Loucy (cell line): ENCODE measurements around the gene CNOT8.

Experiments used
- H2AFZ ChIP-seq: fragments of 200-600 bp; sonication (generic); 2 replicates; pipeline ENCODE4 v1.6.0; 2016; ENCODE audit warnings: antibody characterized with exemption, mild to moderate bottlenecking, low read length, moderate library complexity
- H3F3A ChIP-seq: fragments of 200-600 bp; 2 replicates; pipeline ENCODE4 v1.6.0; 2016; ENCODE audit warnings: antibody characterized with exemption, low read depth, mild to moderate bottlenecking
- H3K27me3 ChIP-seq: fragments of 200-600 bp; sonication (generic); 2 replicates; pipeline ENCODE4 v1.6.1; 2014; ENCODE audit warnings: low read length, mild to moderate bottlenecking; ENCODE audit not compliant: insufficient read depth, poor library complexity, severe bottlenecking
- H3K36me3 ChIP-seq: fragments of 200-600 bp; sonication (generic); 2 replicates; pipeline ENCODE4 v1.6.1; 2016; ENCODE audit warnings: low read length; ENCODE audit not compliant: insufficient read depth
- H3K4me1 ChIP-seq: fragments of 200-600 bp; sonication (generic); 2 replicates; pipeline ENCODE4 v1.5.1; 2014; ENCODE audit warnings: low read length, mild to moderate bottlenecking; ENCODE audit not compliant: insufficient read depth, poor library complexity, severe bottlenecking
- H3K4me2 ChIP-seq: fragments of 200-600 bp; sonication (generic); 2 replicates; pipeline ENCODE4 v1.6.0; 2014; ENCODE audit warnings: antibody characterized with exemption, low read length, low read depth, mild to moderate bottlenecking; ENCODE audit not compliant: poor library complexity, severe bottlenecking
- H3K4me3 ChIP-seq: fragments of 200-600 bp; sonication (generic); 2 replicates; pipeline ENCODE4 v1.5.1; 2014; ENCODE audit warnings: low read length, mild to moderate bottlenecking, mixed read lengths; ENCODE audit not compliant: poor library complexity, severe bottlenecking
- H3K79me2 ChIP-seq: fragments of 200-600 bp; sonication (generic); 2 replicates; pipeline ENCODE4 v1.6.1; 2014; ENCODE audit warnings: low read length; ENCODE audit not compliant: insufficient read depth
- H3K9ac ChIP-seq: fragments of 200-600 bp; sonication (generic); 2 replicates; pipeline ENCODE4 v1.6.0; 2014; ENCODE audit warnings: mild to moderate bottlenecking, low read depth, low read length, moderate library complexity; ENCODE audit not compliant: poor library complexity, severe bottlenecking
- H3K9me2 ChIP-seq: fragments of 200-600 bp; sonication (generic); replicated peaks from 2 replicates; pipeline ENCODE4 v1.6.1; 2016; ENCODE audit warnings: low read depth, low read length, mixed read lengths
- H3K9me3 ChIP-seq: fragments of 200-600 bp; sonication (generic); 2 replicates; pipeline ENCODE4 v1.6.1; 2014; ENCODE audit warnings: mild to moderate bottlenecking, antibody characterized with exemption, low read length, low read depth; ENCODE audit not compliant: insufficient read depth
- H4K20me1 ChIP-seq: fragments of 200-600 bp; sonication (generic); 2 replicates; pipeline ENCODE4 v1.6.0; 2014; ENCODE audit warnings: antibody characterized with exemption, low read length, mild to moderate bottlenecking; ENCODE audit not compliant: insufficient read depth, poor library complexity, severe bottlenecking
- EZH2phosphoT487 ChIP-seq: fragments of 200-600 bp; IDR thresholded peaks from 2 replicates; pipeline ENCODE4 v1.6.1; 2018; ENCODE audit warnings: antibody characterized with exemption, mild to moderate bottlenecking, moderate library complexity, borderline replicate concordance
- TF ChIP-seq, protein P1 (sequence below): fragments of 200-600 bp; sonication (generic); conservative IDR thresholded peaks from 2 replicates; pipeline ENCODE4 v1.5.1; 2014; ENCODE audit warnings: mild to moderate bottlenecking, antibody characterized with exemption, low read length

CNOT8 gene

DNA sequence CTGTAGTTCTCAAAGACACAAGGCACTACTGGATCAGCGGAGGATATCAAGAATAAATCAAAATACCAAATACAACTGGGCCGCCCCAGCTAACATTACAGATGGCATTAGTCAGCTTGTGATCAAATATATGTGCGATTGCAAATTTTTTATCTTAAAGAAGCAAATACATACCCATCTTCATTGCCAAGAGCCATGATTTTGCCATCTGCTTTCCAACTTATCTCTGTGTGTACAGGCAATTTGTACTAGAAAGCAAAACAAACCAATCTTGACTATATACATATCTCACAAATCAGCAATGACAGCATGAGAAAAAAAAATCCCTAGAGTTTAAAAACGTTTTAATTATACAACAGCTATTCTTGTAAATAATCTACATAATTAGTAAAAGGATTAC, 59.3 kb downstream of the CNOT8 start:
- Histone ChIP-seq H2AFZ (no peak overlapping the region), H3K4me1 (no peaks in the 10 kb centered on the region), H3K9me3 (no peaks in the 10 kb centered on the region), H3K4me3 (no peak overlapping the region), H3K9ac (no peak overlapping the region), H3F3A (no peaks in the 10 kb centered on the region), H4K20me1 (no peaks in the 10 kb centered on the region), H3K36me3 (peaks cover 6% of the 10 kb centered on the region; the same call in 1 of the 2 replicates), H3K4me2 (no peak overlapping the region), H3K79me2 (no peaks in the 10 kb centered on the region), H3K9me2 (no peaks in the 10 kb centered on the region), H3K27me3 (no peaks in the 10 kb centered on the region)
- TF ChIP-seq EZH2phosphoT487 = no peak
- TF ChIP-seq, protein P1, sequence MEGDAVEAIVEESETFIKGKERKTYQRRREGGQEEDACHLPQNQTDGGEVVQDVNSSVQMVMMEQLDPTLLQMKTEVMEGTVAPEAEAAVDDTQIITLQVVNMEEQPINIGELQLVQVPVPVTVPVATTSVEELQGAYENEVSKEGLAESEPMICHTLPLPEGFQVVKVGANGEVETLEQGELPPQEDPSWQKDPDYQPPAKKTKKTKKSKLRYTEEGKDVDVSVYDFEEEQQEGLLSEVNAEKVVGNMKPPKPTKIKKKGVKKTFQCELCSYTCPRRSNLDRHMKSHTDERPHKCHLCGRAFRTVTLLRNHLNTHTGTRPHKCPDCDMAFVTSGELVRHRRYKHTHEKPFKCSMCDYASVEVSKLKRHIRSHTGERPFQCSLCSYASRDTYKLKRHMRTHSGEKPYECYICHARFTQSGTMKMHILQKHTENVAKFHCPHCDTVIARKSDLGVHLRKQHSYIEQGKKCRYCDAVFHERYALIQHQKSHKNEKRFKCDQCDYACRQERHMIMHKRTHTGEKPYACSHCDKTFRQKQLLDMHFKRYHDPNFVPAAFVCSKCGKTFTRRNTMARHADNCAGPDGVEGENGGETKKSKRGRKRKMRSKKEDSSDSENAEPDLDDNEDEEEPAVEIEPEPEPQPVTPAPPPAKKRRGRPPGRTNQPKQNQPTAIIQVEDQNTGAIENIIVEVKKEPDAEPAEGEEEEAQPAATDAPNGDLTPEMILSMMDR = no peak

DNA sequence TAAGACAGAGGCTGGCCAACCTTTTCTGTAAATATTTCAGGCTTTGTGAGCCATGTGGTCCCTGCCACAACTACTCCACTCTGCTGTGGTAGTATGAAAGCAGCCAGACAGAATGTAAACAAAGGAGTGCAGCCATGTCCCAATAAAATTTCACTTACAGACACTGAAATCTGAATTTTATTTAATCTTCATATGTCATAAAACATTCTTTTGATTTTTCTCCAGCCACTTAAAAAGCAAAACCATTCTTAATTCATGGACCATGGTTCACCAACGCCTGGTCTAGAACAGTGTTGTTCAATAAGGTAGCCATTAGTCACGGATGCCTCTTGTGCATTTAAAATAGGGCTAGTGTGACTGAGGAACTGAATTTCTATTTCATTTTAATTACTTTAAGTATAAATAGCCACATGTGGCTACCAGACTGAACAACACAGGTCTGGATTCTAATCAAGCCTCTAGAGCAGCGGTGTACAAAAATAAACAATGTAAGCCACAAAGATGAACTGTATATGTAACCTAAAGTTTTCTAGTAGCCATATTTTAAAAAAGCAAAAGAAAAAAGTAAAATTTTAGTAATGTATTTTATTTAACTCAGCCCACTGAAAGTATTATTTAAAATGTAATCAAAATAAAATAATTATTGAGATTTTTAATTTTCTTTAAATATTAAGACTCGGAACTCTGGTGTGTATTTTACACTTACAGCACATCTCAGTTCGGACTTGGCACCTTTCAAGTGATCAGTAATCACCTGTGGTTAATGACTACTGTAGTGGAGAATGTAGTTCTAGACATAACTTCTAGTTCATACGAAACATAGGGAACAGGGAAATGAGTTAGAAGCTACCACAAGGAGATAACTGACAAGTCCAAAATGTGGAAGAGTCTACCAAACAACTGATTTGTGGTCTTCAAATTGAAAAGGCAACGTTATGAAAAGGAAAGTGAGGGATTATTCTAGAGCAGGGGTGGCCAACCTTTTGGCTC, 65.3 kb downstream of the CNOT8 start:
- H3K4me1 ChIP-seq = no peaks in the 10 kb centered on the region
- H3K79me2 ChIP-seq = no peaks in the 10 kb centered on the region
- H3K27me3 ChIP-seq = no peaks in the 10 kb centered on the region
- no peak overlapping the region for H3K9ac ChIP-seq
- no peak overlapping the region for H3K4me2 ChIP-seq
- H3K4me3 ChIP-seq = no peak overlapping the region
- no peak for TF ChIP-seq EZH2phosphoT487
- TF ChIP-seq, protein P1 = no peak
- H3K9me2 ChIP-seq = no peaks in the 10 kb centered on the region
- peaks cover 6% of the 10 kb centered on the region; the same call in 1 of the 2 replicates for H3K36me3 ChIP-seq
- H2AFZ ChIP-seq = no peak overlapping the region
- no peaks in the 10 kb centered on the region for H3F3A ChIP-seq
- H4K20me1 ChIP-seq = no peaks in the 10 kb centered on the region
- no peaks in the 10 kb centered on the region for H3K9me3 ChIP-seq
